ENCODE results near the gene COL4A4. TPM values are rescaled to one million over a fixed set of nuclear protein-coding genes. Genes with fewer than 3 reads are reported as not detected.

COL4A4 gene
- total and polyA plus RNA-seq, 2 donors (not counting 1 experiment from before 2014, with no cell fraction given): 0.17 to 0.76 TPM

- Histone ChIP-seq H3K27ac (ENCODE audit: insufficient read depth, low read length) (no peak overlapping the region), H3K9me3 (ENCODE audit: control insufficient read depth, insufficient read depth, low read depth, low read length) (no peaks in the 10 kb centered on the region), H3K36me3 (ENCODE audit: control insufficient read depth, insufficient read depth, low read length) (no peaks in the 10 kb centered on the region), H2AFZ (ENCODE audit: low read length) (no peak overlapping the region), H3K4me1 (ENCODE audit: control insufficient read depth, extremely low read depth, insufficient read depth, low read length) (no peaks in the 10 kb centered on the region), H3K79me2 (ENCODE audit: control insufficient read depth, insufficient read depth, low read length) (no peaks in the 10 kb centered on the region), H3K4me3 (replicated peaks in 1 of 4; ENCODE audit: control extremely low read depth in 1 of 4, insufficient read depth in 1 of 4, low read depth in 3 of 4, low read length in 4 of 4) (no peak overlapping the region), H3K27me3 (ENCODE audit: control insufficient read depth, insufficient read depth, low read length) (no peaks in the 10 kb centered on the region), H3K9ac (ENCODE audit: insufficient read depth, low read length) (no peak overlapping the region), H4K20me1 (ENCODE audit: control insufficient read depth, extremely low read depth, insufficient read depth, low read length) (no peaks in the 10 kb centered on the region), H3K4me2 (ENCODE audit: extremely low read depth, insufficient read depth, low read length) (no peak overlapping the region)
- TF ChIP-seq CTCF (conservative IDR thresholded peaks at IDR 0.05 in 1 of 2, IDR thresholded peaks at IDR 0.05 in 1 of 2; ENCODE audit: low read depth in 1 of 2, low read length in 2 of 2) (no peak), EZH2 (IDR thresholded peaks at IDR 0.05; ENCODE audit: low read length, missing control alignments) (no peak)
- no peak for DNase-seq (ENCODE audit: low read depth in 2 of 2)
Measured at GRCh38 chr2:227054006-227054405, 110.0 kb downstream of the COL4A4 start.

GRCh38 chr2:227052879-227053278, 111.1 kb downstream of the COL4A4 start:
- Histone ChIP-seq H3K9me3 (ENCODE audit: control insufficient read depth, insufficient read depth, low read depth, low read length) (no peaks in the 10 kb centered on the region), H4K20me1 (ENCODE audit: control insufficient read depth, extremely low read depth, insufficient read depth, low read length) (no peaks in the 10 kb centered on the region), H3K79me2 (ENCODE audit: control insufficient read depth, insufficient read depth, low read length) (no peaks in the 10 kb centered on the region), H3K27ac (ENCODE audit: insufficient read depth, low read length) (no peak overlapping the region), H3K4me2 (ENCODE audit: extremely low read depth, insufficient read depth, low read length) (no peak overlapping the region), H2AFZ (ENCODE audit: low read length) (no peak overlapping the region), H3K9ac (ENCODE audit: insufficient read depth, low read length) (no peak overlapping the region), H3K4me3 (replicated peaks in 1 of 4; ENCODE audit: control extremely low read depth in 1 of 4, insufficient read depth in 1 of 4, low read depth in 3 of 4, low read length in 4 of 4) (no peak overlapping the region), H3K27me3 (ENCODE audit: control insufficient read depth, insufficient read depth, low read length) (no peaks in the 10 kb centered on the region), H3K4me1 (ENCODE audit: control insufficient read depth, extremely low read depth, insufficient read depth, low read length) (no peaks in the 10 kb centered on the region), H3K36me3 (ENCODE audit: control insufficient read depth, insufficient read depth, low read length) (no peaks in the 10 kb centered on the region)
- no peak for TF ChIP-seq CTCF (conservative IDR thresholded peaks at IDR 0.05 in 1 of 2, IDR thresholded peaks at IDR 0.05 in 1 of 2; ENCODE audit: low read depth in 1 of 2, low read length in 2 of 2)
- no peak for TF ChIP-seq EZH2 (IDR thresholded peaks at IDR 0.05; ENCODE audit: low read length, missing control alignments)
- no peak for DNase-seq (ENCODE audit: low read depth in 2 of 2)

GRCh38 chr2:227043981-227044380, 120.0 kb downstream of the COL4A4 start:
- H4K20me1 ChIP-seq (ENCODE audit: control insufficient read depth, extremely low read depth, insufficient read depth, low read length): no peaks in the 10 kb centered on the region
- no peaks in the 10 kb centered on the region for H3K27me3 ChIP-seq (ENCODE audit: control insufficient read depth, insufficient read depth, low read length)
- TF ChIP-seq EZH2 (IDR thresholded peaks at IDR 0.05; ENCODE audit: low read length, missing control alignments) (no peak), CTCF (conservative IDR thresholded peaks at IDR 0.05 in 1 of 2, IDR thresholded peaks at IDR 0.05 in 1 of 2; ENCODE audit: low read depth in 1 of 2, low read length in 2 of 2) (no peak)
- no peak overlapping the region for H3K9ac ChIP-seq (ENCODE audit: insufficient read depth, low read length)
- no peak overlapping the region for H2AFZ ChIP-seq (ENCODE audit: low read length)
- no peaks in the 10 kb centered on the region for H3K9me3 ChIP-seq (ENCODE audit: control insufficient read depth, insufficient read depth, low read depth, low read length)
- no peak overlapping the region for H3K27ac ChIP-seq (ENCODE audit: insufficient read depth, low read length)
- DNase-seq (ENCODE audit: low read depth in 2 of 2): no peak
- H3K79me2 ChIP-seq (ENCODE audit: control insufficient read depth, insufficient read depth, low read length): no peaks in the 10 kb centered on the region
- no peak overlapping the region for H3K4me3 ChIP-seq (replicated peaks in 1 of 4; ENCODE audit: control extremely low read depth in 1 of 4, insufficient read depth in 1 of 4, low read depth in 3 of 4, low read length in 4 of 4)
- H3K36me3 ChIP-seq (ENCODE audit: control insufficient read depth, insufficient read depth, low read length): no peaks in the 10 kb centered on the region
- no peaks in the 10 kb centered on the region for H3K4me1 ChIP-seq (ENCODE audit: control insufficient read depth, extremely low read depth, insufficient read depth, low read length)
- no peak overlapping the region for H3K4me2 ChIP-seq (ENCODE audit: extremely low read depth, insufficient read depth, low read length)
